SK-N-SH (cell line): ENCODE results near the gene MIPOL1.

Source experiments
- GABPA ChIP-seq: IDR thresholded peaks from 2 replicates; pipeline ENCODE4 v1.4.0; 2012; ENCODE audit warnings: low read depth, mild to moderate bottlenecking
- TF ChIP-seq, protein P1 (sequence below): IDR thresholded peaks from 2 replicates; pipeline ENCODE4 v1.4.0; 2012; ENCODE audit warnings: low read depth
- TF ChIP-seq, protein P2 (sequence below): fragments of 200-600 bp; sonication (generic); IDR thresholded peaks from 2 replicates; pipeline ENCODE4 v1.6.1; 2017; ENCODE audit warnings: antibody characterized with exemption, mild to moderate bottlenecking, moderate library complexity

DNA sequence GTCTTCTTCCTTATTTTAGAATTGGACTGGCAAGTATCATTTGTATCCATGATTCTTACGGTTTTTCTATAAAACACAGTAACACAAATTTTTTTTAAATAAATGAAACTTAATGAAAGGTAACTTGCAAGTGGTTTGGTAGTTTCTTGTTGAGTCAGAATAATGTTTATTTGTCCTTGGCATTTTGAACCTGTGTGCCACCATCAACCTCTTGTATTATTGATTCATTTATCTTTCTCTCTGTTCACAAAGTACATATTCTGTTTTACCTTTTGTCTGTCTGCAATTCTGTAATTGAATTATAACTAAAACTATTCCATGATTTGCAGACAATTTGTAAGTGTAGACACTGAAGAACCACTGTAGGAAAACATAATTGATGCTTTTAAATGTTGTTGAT, 54.7 kb downstream of the MIPOL1 start:
- TF ChIP-seq, protein P1, sequence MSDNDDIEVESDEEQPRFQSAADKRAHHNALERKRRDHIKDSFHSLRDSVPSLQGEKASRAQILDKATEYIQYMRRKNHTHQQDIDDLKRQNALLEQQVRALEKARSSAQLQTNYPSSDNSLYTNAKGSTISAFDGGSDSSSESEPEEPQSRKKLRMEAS: no peak
- TF ChIP-seq, protein P2, sequence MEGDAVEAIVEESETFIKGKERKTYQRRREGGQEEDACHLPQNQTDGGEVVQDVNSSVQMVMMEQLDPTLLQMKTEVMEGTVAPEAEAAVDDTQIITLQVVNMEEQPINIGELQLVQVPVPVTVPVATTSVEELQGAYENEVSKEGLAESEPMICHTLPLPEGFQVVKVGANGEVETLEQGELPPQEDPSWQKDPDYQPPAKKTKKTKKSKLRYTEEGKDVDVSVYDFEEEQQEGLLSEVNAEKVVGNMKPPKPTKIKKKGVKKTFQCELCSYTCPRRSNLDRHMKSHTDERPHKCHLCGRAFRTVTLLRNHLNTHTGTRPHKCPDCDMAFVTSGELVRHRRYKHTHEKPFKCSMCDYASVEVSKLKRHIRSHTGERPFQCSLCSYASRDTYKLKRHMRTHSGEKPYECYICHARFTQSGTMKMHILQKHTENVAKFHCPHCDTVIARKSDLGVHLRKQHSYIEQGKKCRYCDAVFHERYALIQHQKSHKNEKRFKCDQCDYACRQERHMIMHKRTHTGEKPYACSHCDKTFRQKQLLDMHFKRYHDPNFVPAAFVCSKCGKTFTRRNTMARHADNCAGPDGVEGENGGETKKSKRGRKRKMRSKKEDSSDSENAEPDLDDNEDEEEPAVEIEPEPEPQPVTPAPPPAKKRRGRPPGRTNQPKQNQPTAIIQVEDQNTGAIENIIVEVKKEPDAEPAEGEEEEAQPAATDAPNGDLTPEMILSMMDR: no peak
- no peak for TF ChIP-seq GABPA
